T-helper 22 cell (primary cell): Measurements from ENCODE around the gene TTC16.
"Not testable (repeated sequence)": the region's sequence is repeated elsewhere in the genome, so short reads cannot be mapped to it uniquely, and the experiment has no call there.

ENCODE experiments used
- DNase-seq: peaks from one replicate; pipeline ENCODE4 v3.0.0-alpha.2; 2020; ENCODE audit warnings: low read depth

Gene TTC16

GRCh38 chr9:127744398-127745110, 28.7 kb downstream of the TTC16 start:
- DNase-seq: no peak

- no peak for DNase-seq
Measured at GRCh38 chr9:127746959-127747569, 31.2 kb downstream of the TTC16 start.

GRCh38 chr9:127749090-127749787, 33.4 kb downstream of the TTC16 start:
- DNase-seq: no peak

- no peak for DNase-seq
Measured at GRCh38 chr9:127751269-127752054, 35.6 kb downstream of the TTC16 start.

GRCh38 chr9:127753148-127753547, 37.3 kb downstream of the TTC16 start:
- DNase-seq: no peak

GRCh38 chr9:127753622-127754021, 37.7 kb downstream of the TTC16 start:
- DNase-seq: no peak

- no peak for DNase-seq
Measured at GRCh38 chr9:127754099-127755060, 38.5 kb downstream of the TTC16 start.

GRCh38 chr9:127755061-127756060, 39.5 kb downstream of the TTC16 start:
- no peak for DNase-seq

- no peak for DNase-seq
Measured at GRCh38 chr9:127756233-127756632, 40.4 kb downstream of the TTC16 start.

- not testable (repeated sequence) for DNase-seq
Measured at GRCh38 chr9:127756776-127757175, 40.9 kb downstream of the TTC16 start.

- DNase-seq: no peak
Measured at GRCh38 chr9:127758843-127759242, 43.0 kb downstream of the TTC16 start.

GRCh38 chr9:127761061-127761460, 45.2 kb downstream of the TTC16 start:
- no peak for DNase-seq

GRCh38 chr9:127761491-127761956, 45.6 kb downstream of the TTC16 start:
- no peak for DNase-seq

GRCh38 chr9:127762111-127762676, 46.3 kb downstream of the TTC16 start:
- DNase-seq: no peak

GRCh38 chr9:127763918-127764384, 48.1 kb downstream of the TTC16 start:
- DNase-seq: no peak

GRCh38 chr9:127765418-127765817, 49.5 kb downstream of the TTC16 start:
- no peak for DNase-seq

GRCh38 chr9:127767410-127767809, 51.5 kb downstream of the TTC16 start:
- DNase-seq: no peak

- no peak for DNase-seq
Measured at GRCh38 chr9:127767909-127768331, 52.0 kb downstream of the TTC16 start.

- no peak for DNase-seq
Measured at GRCh38 chr9:127768698-127769097, 52.8 kb downstream of the TTC16 start.
